ACC112 (cell line): ENCODE data around the gene SLC49A4.
A peak's percentile ranks its signal among the peaks of the same experiment; 100 is the strongest.

ENCODE experiments used
- H2AFZ ChIP-seq: fragments of 200-600 bp; sonication (generic); one replicate; pipeline ENCODE4 v1.6.0; 2017; ENCODE audit warnings: antibody characterized with exemption, low read length; ENCODE audit not compliant: unreplicated experiment
- H3K27ac ChIP-seq: fragments of 200-600 bp; sonication (generic); 2 replicates; pipeline ENCODE4 v1.5.1; 2014; ENCODE audit warnings: low read depth, mild to moderate bottlenecking, antibody characterized with exemption, low read length, moderate library complexity
- H3K27me3 ChIP-seq: fragments of 200-600 bp; sonication (generic); 2 replicates; pipeline ENCODE4 v1.6.1; 2014; ENCODE audit warnings: mild to moderate bottlenecking, antibody characterized with exemption, low read length, moderate library complexity, mixed read lengths; ENCODE audit not compliant: insufficient read depth
- H3K36me3 ChIP-seq: fragments of 200-600 bp; sonication (generic); 2 replicates; pipeline ENCODE4 v1.6.1; 2016; ENCODE audit warnings: mild to moderate bottlenecking, antibody characterized with exemption, low read length, moderate library complexity, mixed read lengths; ENCODE audit not compliant: insufficient read depth
- H3K4me1 ChIP-seq: fragments of 200-600 bp; sonication (generic); one replicate; pipeline ENCODE4 v1.6.1; 2016; ENCODE audit warnings: low read length, mixed read lengths; ENCODE audit not compliant: insufficient read depth, unreplicated experiment, control insufficient read depth
- H3K4me3 ChIP-seq: fragments of 200-600 bp; sonication (generic); 2 replicates; pipeline ENCODE4 v1.5.1; 2014; ENCODE audit warnings: mild to moderate bottlenecking, low read depth, low read length
- H3K79me2 ChIP-seq: fragments of 200-600 bp; sonication (generic); one replicate; pipeline ENCODE4 v1.6.0; 2016; ENCODE audit warnings: low read length; ENCODE audit not compliant: control insufficient read depth, unreplicated experiment, insufficient read depth

Gene SLC49A4

GRCh38 chr3:122767540-122768372, 27.1 kb upstream of the SLC49A4 start:
- Histone ChIP-seq H2AFZ (no peak overlapping the region), H3K4me3 (no peak overlapping the region), H3K27ac (no peak overlapping the region), H3K79me2 (no peaks in the 10 kb centered on the region), H3K36me3 (no peaks in the 10 kb centered on the region), H3K4me1 (no peaks in the 10 kb centered on the region), H3K27me3 (no peaks in the 10 kb centered on the region)

- Histone ChIP-seq H3K79me2 (no peaks in the 10 kb centered on the region), H3K4me3 (no peak overlapping the region), H2AFZ (no peak overlapping the region), H3K36me3 (no peaks in the 10 kb centered on the region), H3K27ac (no peak overlapping the region), H3K27me3 (no peaks in the 10 kb centered on the region), H3K4me1 (peaks cover 10% of the 10 kb centered on the region)
Observed at GRCh38 chr3:122770521-122771202, 24.2 kb upstream of the SLC49A4 start.

- no peaks in the 10 kb centered on the region for H3K27me3 ChIP-seq
- H3K4me1 ChIP-seq, result peaks cover 14% of the 10 kb centered on the region
- H2AFZ ChIP-seq, result no peak overlapping the region
- H3K36me3 ChIP-seq, result no peaks in the 10 kb centered on the region
- H3K4me3 ChIP-seq, result no peak overlapping the region
- H3K79me2 ChIP-seq, result no peaks in the 10 kb centered on the region
- H3K27ac ChIP-seq, result no peak overlapping the region
Observed at GRCh38 chr3:122772827-122773226, 22.0 kb upstream of the SLC49A4 start.

GRCh38 chr3:122773944-122774509, 20.8 kb upstream of the SLC49A4 start:
- H3K4me3 ChIP-seq, result no peak overlapping the region
- H2AFZ ChIP-seq, result peak overlapping the region; percentile 69
- H3K79me2 ChIP-seq, result no peaks in the 10 kb centered on the region
- peak overlapping the region; percentile 35; the same call in 1 of the 2 replicates for H3K27ac ChIP-seq
- H3K27me3 ChIP-seq, result no peaks in the 10 kb centered on the region
- no peaks in the 10 kb centered on the region for H3K36me3 ChIP-seq
- peaks cover 14% of the 10 kb centered on the region for H3K4me1 ChIP-seq

GRCh38 chr3:122774564-122774963, 20.3 kb upstream of the SLC49A4 start:
- no peaks in the 10 kb centered on the region for H3K27me3 ChIP-seq
- no peak overlapping the region for H3K4me3 ChIP-seq
- no peaks in the 10 kb centered on the region for H3K79me2 ChIP-seq
- H3K4me1 ChIP-seq, result peaks cover 14% of the 10 kb centered on the region
- H3K27ac ChIP-seq, result peak overlapping the region; percentile 35
- no peaks in the 10 kb centered on the region for H3K36me3 ChIP-seq
- peak overlapping the region; percentile 69 for H2AFZ ChIP-seq

GRCh38 chr3:122776675-122777468, 18.0 kb upstream of the SLC49A4 start:
- no peak overlapping the region for H3K4me3 ChIP-seq
- H3K4me1 ChIP-seq, result peaks cover 14% of the 10 kb centered on the region
- no peaks in the 10 kb centered on the region for H3K79me2 ChIP-seq
- H2AFZ ChIP-seq, result no peak overlapping the region
- no peaks in the 10 kb centered on the region for H3K27me3 ChIP-seq
- H3K27ac ChIP-seq, result no peak overlapping the region
- H3K36me3 ChIP-seq, result no peaks in the 10 kb centered on the region

GRCh38 chr3:122777563-122777962, 17.3 kb upstream of the SLC49A4 start:
- no peak overlapping the region for H3K27ac ChIP-seq
- no peak overlapping the region for H2AFZ ChIP-seq
- peaks cover 14% of the 10 kb centered on the region for H3K4me1 ChIP-seq
- no peaks in the 10 kb centered on the region for H3K79me2 ChIP-seq
- no peak overlapping the region for H3K4me3 ChIP-seq
- no peaks in the 10 kb centered on the region for H3K27me3 ChIP-seq
- H3K36me3 ChIP-seq, result no peaks in the 10 kb centered on the region

GRCh38 chr3:122782804-122783203, 12.1 kb upstream of the SLC49A4 start:
- Histone ChIP-seq H3K27me3 (no peaks in the 10 kb centered on the region), H3K36me3 (0 out of 2 replicates have a peak, but pooled peaks cover 2% of the 10 kb centered on the region), H3K79me2 (peaks cover 2% of the 10 kb centered on the region)

GRCh38 chr3:122784436-122784835, 10.4 kb upstream of the SLC49A4 start:
- Histone ChIP-seq H3K79me2 (peaks cover 4% of the 10 kb centered on the region), H3K27me3 (no peaks in the 10 kb centered on the region), H3K27ac (no peak overlapping the region), H3K36me3 (0 out of 2 replicates have a peak, but pooled peaks cover 2% of the 10 kb centered on the region), H3K4me3 (no peak overlapping the region), H3K4me1 (peaks cover 24% of the 10 kb centered on the region), H2AFZ (no peak overlapping the region)

More at GRCh38 chr3:122782804-122783203, 12.1 kb upstream of the SLC49A4 start:
- Histone ChIP-seq H3K4me1 (peaks cover 24% of the 10 kb centered on the region), H3K4me3 (no peak overlapping the region), H2AFZ (no peak overlapping the region), H3K27ac (no peak overlapping the region)

- peaks cover 4% of the 10 kb centered on the region for H3K79me2 ChIP-seq
- 0 out of 2 replicates have a peak, but pooled peaks cover 2% of the 10 kb centered on the region for H3K36me3 ChIP-seq
- no peaks in the 10 kb centered on the region for H3K27me3 ChIP-seq
- H3K27ac ChIP-seq, result no peak overlapping the region
- H2AFZ ChIP-seq, result no peak overlapping the region
- H3K4me3 ChIP-seq, result no peak overlapping the region
- peaks cover 24% of the 10 kb centered on the region for H3K4me1 ChIP-seq
Observed at GRCh38 chr3:122785231-122785630, 9.6 kb upstream of the SLC49A4 start.
